GM18519 (cell line): ENCODE measurements around the gene CPE.

Experiments
- ATAC-seq: cut with Tn5 transposase; IDR thresholded peaks from one replicate; pipeline ENCODE4 v1.9.1; 2021; ENCODE audit warnings: mild to moderate bottlenecking, moderate library complexity; ENCODE audit not compliant: unreplicated experiment, low FRiP score

The CPE gene

GRCh38 chr4:165364452-165365080 is 14.2 kb upstream of the CPE start:
- no peak for ATAC-seq

GRCh38 chr4:165367040-165367439 is 11.8 kb upstream of the CPE start:
- no peak for ATAC-seq

GRCh38 chr4:165368114-165368513 is 10.7 kb upstream of the CPE start:
- ATAC-seq: no peak

- no peak for ATAC-seq
These were observed 10.2 kb upstream of the CPE start for GRCh38 chr4:165368567-165368966.

GRCh38 chr4:165369522-165369921 is 9.3 kb upstream of the CPE start:
- no peak for ATAC-seq

GRCh38 chr4:165370530-165370929 is 8.3 kb upstream of the CPE start:
- no peak for ATAC-seq

GRCh38 chr4:165375465-165375864 is 3.3 kb upstream of the CPE start:
- no peak for ATAC-seq

GRCh38 chr4:165378398-165378744 is 437 bp upstream of the CPE start:
- ATAC-seq: no peak

- ATAC-seq: no peak
These were observed 863 bp downstream of the CPE start for GRCh38 chr4:165379678-165380064.

GRCh38 chr4:165380805-165381204 is 2.0 kb downstream of the CPE start:
- no peak for ATAC-seq

GRCh38 chr4:165381821-165382373 is 3.1 kb downstream of the CPE start:
- no peak for ATAC-seq

- no peak for ATAC-seq
These were observed 3.8 kb downstream of the CPE start for GRCh38 chr4:165382640-165383039.

GRCh38 chr4:165383591-165384073 is 4.8 kb downstream of the CPE start:
- no peak for ATAC-seq

- no peak for ATAC-seq
These were observed 5.4 kb downstream of the CPE start for GRCh38 chr4:165384186-165384585.

- no peak for ATAC-seq
These were observed 5.8 kb downstream of the CPE start for GRCh38 chr4:165384598-165384997.

GRCh38 chr4:165385126-165385525 is 6.3 kb downstream of the CPE start:
- ATAC-seq: no peak

- no peak for ATAC-seq
These were observed 7.5 kb downstream of the CPE start for GRCh38 chr4:165386328-165386727.

- ATAC-seq: no peak
These were observed 9.9 kb downstream of the CPE start for GRCh38 chr4:165388756-165389155.

GRCh38 chr4:165393051-165393450 is 14.2 kb downstream of the CPE start:
- no peak for ATAC-seq

GRCh38 chr4:165393704-165394103 is 14.9 kb downstream of the CPE start:
- ATAC-seq: no peak

- ATAC-seq: no peak
These were observed 15.5 kb downstream of the CPE start for GRCh38 chr4:165394275-165394674.

- ATAC-seq: peak; percentile 57
These were observed 19.8 kb downstream of the CPE start for GRCh38 chr4:165398570-165398969.

- no peak for ATAC-seq
These were observed 23.6 kb downstream of the CPE start for GRCh38 chr4:165402375-165402774.
